NOMO-1 treated with dmso at 0.1 percent for 144 hours (cell line): ENCODE data around the gene EXOSC6.
"Not testable (repeated sequence)": the region's sequence is repeated elsewhere in the genome, so short reads cannot be mapped to it uniquely, and the experiment has no call there.

Source experiments
- DNase-seq: peaks from one replicate; lab custom pipeline; 2025; ENCODE audit not compliant: unreplicated experiment; lab: John Stamatoyannopoulos, UW

EXOSC6 gene

GRCh38 chr16:70200063-70200462 is 51.7 kb downstream of the EXOSC6 start:
- DNase-seq: not testable (repeated sequence)

- DNase-seq: not testable (repeated sequence)
These were observed 52.6 kb downstream of the EXOSC6 start for GRCh38 chr16:70199170-70199569.

- not testable (repeated sequence) for DNase-seq
These were observed 53.1 kb downstream of the EXOSC6 start for GRCh38 chr16:70198666-70199065.

GRCh38 chr16:70198230-70198629 is 53.5 kb downstream of the EXOSC6 start:
- DNase-seq: not testable (repeated sequence)

- not testable (repeated sequence) for DNase-seq
These were observed 54.1 kb downstream of the EXOSC6 start for GRCh38 chr16:70197611-70198010.
